GM23338 (cell line): ENCODE results near the gene FAM53A. TPM values are rescaled to one million over a fixed set of nuclear protein-coding genes. Genes with fewer than 3 reads are reported as not detected.

ENCODE experiments used
- ATAC-seq: fragments of 200-7000 bp; cut with Tn5 transposase; 3 replicates; pipeline ENCODE4 v1.9.1; 2020
- DNase-seq: peaks from one replicate; pipeline ENCODE4 v3.0.0-alpha.2; 2015; ENCODE audit warnings: low spot score
- H2AFZ ChIP-seq: fragments of 200-600 bp; sonication (generic); 2 replicates; pipeline ENCODE4 v1.8.0; 2016; ENCODE audit warnings: antibody characterized with exemption, mild to moderate bottlenecking, moderate library complexity
- H3F3A ChIP-seq: fragments of 200-600 bp; sonication (generic); replicated peaks from 2 replicates; pipeline ENCODE4 v1.8.0; 2017; ENCODE audit warnings: antibody characterized with exemption, mixed run types, low read depth
- H3K27ac ChIP-seq: fragments of 200-600 bp; sonication (generic); 2 replicates; pipeline ENCODE4 v1.6.1; 2016; ENCODE audit warnings: low read depth
- H3K27me3 ChIP-seq: fragments of 200-600 bp; sonication (generic); 2 replicates; pipeline ENCODE4 v1.8.0; 2016; ENCODE audit warnings: mild to moderate bottlenecking, mixed run types, moderate library complexity; ENCODE audit not compliant: insufficient read depth
- H3K36me3 ChIP-seq: fragments of 200-600 bp; sonication (generic); 2 replicates; pipeline ENCODE4 v1.8.0; 2016; ENCODE audit warnings: mild to moderate bottlenecking; ENCODE audit not compliant: insufficient read depth
- H3K4me1 ChIP-seq: fragments of 200-600 bp; sonication (generic); 2 replicates; pipeline ENCODE4 v1.8.0; 2016; ENCODE audit warnings: mild to moderate bottlenecking, moderate library complexity; ENCODE audit not compliant: insufficient read depth
- H3K4me2 ChIP-seq: fragments of 200-600 bp; sonication (generic); 2 replicates; pipeline ENCODE4 v1.7.1; 2017; ENCODE audit warnings: mixed run types
- H3K4me3 ChIP-seq: fragments of 200-600 bp; sonication (generic); 2 replicates; pipeline ENCODE4 v1.6.1; 2016; ENCODE audit warnings: mixed run types
- H3K79me2 ChIP-seq: fragments of 200-600 bp; sonication (generic); replicated peaks from 2 replicates; pipeline ENCODE4 v1.8.0; 2017; ENCODE audit warnings: mild to moderate bottlenecking; ENCODE audit not compliant: insufficient read depth
- H3K9me2 ChIP-seq: fragments of 200-600 bp; sonication (generic); 2 replicates; pipeline ENCODE4 v1.8.0; 2017; ENCODE audit not compliant: insufficient read depth
- H4K20me1 ChIP-seq: fragments of 200-600 bp; sonication (generic); replicated peaks from 2 replicates; pipeline ENCODE4 v1.8.0; 2017; ENCODE audit warnings: mild to moderate bottlenecking; ENCODE audit not compliant: insufficient read depth
- H3K27ac Mint-ChIP-seq: 2 replicates; pipeline ENCODE4 v1.8.0; 2020; ENCODE audit warnings: inconsistent platforms, mild to moderate bottlenecking, moderate library complexity, mixed read lengths
- H3K27me3 Mint-ChIP-seq: 3 replicates; pipeline ENCODE4 v1.8.0; 2022; ENCODE audit warnings: low read depth, mild to moderate bottlenecking, moderate library complexity, mixed read lengths, inconsistent platforms; ENCODE audit not compliant: insufficient read depth, poor library complexity
- H3K36me3 Mint-ChIP-seq: 3 replicates; pipeline ENCODE4 v1.8.0; 2021; ENCODE audit warnings: low read depth, mild to moderate bottlenecking, inconsistent platforms, moderate library complexity, mixed read lengths
- H3K4me1 Mint-ChIP-seq: 3 replicates; pipeline ENCODE4 v1.8.0; 2020; ENCODE audit warnings: mild to moderate bottlenecking, inconsistent platforms, mixed read lengths
- H3K4me3 Mint-ChIP-seq: 3 replicates; pipeline ENCODE4 v1.8.0; 2021; ENCODE audit warnings: moderate library complexity, mild to moderate bottlenecking, inconsistent platforms, mixed read lengths
- H3K9me3 Mint-ChIP-seq: 3 replicates; pipeline ENCODE4 v1.8.0; 2020; ENCODE audit warnings: moderate library complexity, mild to moderate bottlenecking, inconsistent platforms, mixed read lengths
- CREB1 ChIP-seq: fragments of 250-450 bp; sonication (Bioruptor Pico); IDR thresholded peaks from 2 replicates; pipeline ENCODE4 v1.5.0; 2020; ENCODE audit warnings: low read depth, mild to moderate bottlenecking, moderate library complexity
- CTCF ChIP-seq, 2 experiments: fragments of 200-600 bp in 1 of 2; sonication (generic) in 1 of 2; conservative IDR thresholded peaks; 2 replicates each; pipeline versions ENCODE4 v1.5.1 to v1.6.1; 2016 to 2017; ENCODE audit warnings: antibody characterized with exemption in 2 of 2, low read depth in 2 of 2, mild to moderate bottlenecking in 2 of 2, moderate library complexity in 1 of 2
- EZH2 ChIP-seq: fragments of 200-600 bp; sonication (generic); IDR thresholded peaks from one replicate; pipeline ENCODE4 v1.8.0; 2017; ENCODE audit warnings: antibody characterized with exemption, mild to moderate bottlenecking, low read depth; ENCODE audit not compliant: unreplicated experiment
- EZH2phosphoT487 ChIP-seq: fragments of 200-600 bp; sonication (generic); IDR thresholded peaks from one replicate; pipeline ENCODE4 v1.8.1; 2018; ENCODE audit warnings: antibody characterized with exemption; ENCODE audit not compliant: unreplicated experiment
- JUNB ChIP-seq: IDR thresholded peaks from one replicate; pipeline ENCODE4 v1.6.1; 2016; ENCODE audit warnings: antibody characterized with exemption; ENCODE audit not compliant: unreplicated experiment
- NANOG ChIP-seq: IDR thresholded peaks from 2 replicates; pipeline ENCODE4 v1.6.1; 2016; ENCODE audit warnings: antibody characterized with exemption, borderline replicate concordance
- POLR2AphosphoS5 ChIP-seq: IDR thresholded peaks from 2 replicates; pipeline ENCODE4 v1.6.1; 2016; ENCODE audit warnings: antibody characterized with exemption, low read depth
- STAT1 ChIP-seq: IDR thresholded peaks from one replicate; pipeline ENCODE4 v1.6.1; 2016; ENCODE audit warnings: antibody characterized with exemption; ENCODE audit not compliant: unreplicated experiment
- ZNF114 ChIP-seq: fragments of 250-450 bp; sonication (Bioruptor Pico); IDR thresholded peaks from 2 replicates; pipeline ENCODE4 v1.5.0; 2020; ENCODE audit warnings: mild to moderate bottlenecking, moderate library complexity
- ZNF331 ChIP-seq: fragments of 250-450 bp; sonication (Bioruptor Pico); IDR thresholded peaks from 2 replicates; pipeline ENCODE4 v1.5.0; 2020; ENCODE audit warnings: low read depth, mild to moderate bottlenecking, moderate library complexity
- polyA plus RNA-seq: library from polyadenylated mRNA; unstranded; fragments of >200 nt; fragmentation: Nextera tagmentation; extraction: Ambion mirVana; gene quantifications from 2 replicates; pipeline ENCODE4 v1.2.1, GENCODE V29; 2016
- total RNA-seq: library from RNA; depleted of rRNA; stranded (reverse); fragments of >200 nt; shearing (Covaris generic); gene quantifications from 2 replicates; pipeline ENCODE4 v1.2.3, GENCODE V29; 2014
- TF ChIP-seq, protein P1 (sequence below): IDR thresholded peaks from 2 replicates; pipeline ENCODE4 v1.6.1; 2016; ENCODE audit warnings: antibody characterized with exemption
- TF ChIP-seq, protein P2 (sequence below): IDR thresholded peaks from one replicate; pipeline ENCODE4 v1.6.1; 2018; ENCODE audit warnings: antibody characterized with exemption; ENCODE audit not compliant: unreplicated experiment
- TF ChIP-seq, protein P3 (sequence below): fragments of 250-450 bp; sonication (Bioruptor Pico); IDR thresholded peaks from 2 replicates; pipeline ENCODE4 v1.5.0; 2020; ENCODE audit warnings: mild to moderate bottlenecking, moderate library complexity

FAM53A gene
- total and polyA plus RNA-seq, 2 experiments from 2014 or later, result 1.1 to 3.1 TPM

- Mint-ChIP-seq H3K9me3 (no peaks in the 10 kb centered on the region; the same call in 2 of the 3 replicates), H3K27me3 (peaks cover 4% of the 10 kb centered on the region)
- ATAC-seq, result no peak
Observed at GRCh38 chr4:1658581-1658980, 25.5 kb downstream of the FAM53A start.

More at GRCh38 chr4:1658581-1658980, 25.5 kb downstream of the FAM53A start:
- no peak overlapping the region for H3K4me3 Mint-ChIP-seq
- DNase-seq, result no peak
- Histone ChIP-seq H3K9me2 (no peaks in the 10 kb centered on the region), H3K79me2 (no peaks in the 10 kb centered on the region), H3K4me1 (no peaks in the 10 kb centered on the region), H3K36me3 (no peaks in the 10 kb centered on the region), H3F3A (no peaks in the 10 kb centered on the region), H2AFZ (no peak overlapping the region), H3K4me2 (no peak overlapping the region), H3K27me3 (no peaks in the 10 kb centered on the region), H4K20me1 (no peaks in the 10 kb centered on the region), H3K27ac (no peak overlapping the region), H3K4me3 (no peak overlapping the region)
- H3K36me3 Mint-ChIP-seq, result no peaks in the 10 kb centered on the region
- TF ChIP-seq POLR2AphosphoS5 (no peak), EZH2phosphoT487 (no peak), CTCF (conservative IDR thresholded peaks at IDR 0.05; ENCODE audit: low read depth in 2 of 2) (no peak), CREB1 (CRISPR knock-in tag) (no peak), NANOG (no peak), ZNF331 (CRISPR knock-in tag) (no peak), JUNB (no peak), EZH2 (no peak), STAT1 (no peak), ZNF114 (CRISPR knock-in tag) (no peak)
- TF ChIP-seq, protein P1, sequence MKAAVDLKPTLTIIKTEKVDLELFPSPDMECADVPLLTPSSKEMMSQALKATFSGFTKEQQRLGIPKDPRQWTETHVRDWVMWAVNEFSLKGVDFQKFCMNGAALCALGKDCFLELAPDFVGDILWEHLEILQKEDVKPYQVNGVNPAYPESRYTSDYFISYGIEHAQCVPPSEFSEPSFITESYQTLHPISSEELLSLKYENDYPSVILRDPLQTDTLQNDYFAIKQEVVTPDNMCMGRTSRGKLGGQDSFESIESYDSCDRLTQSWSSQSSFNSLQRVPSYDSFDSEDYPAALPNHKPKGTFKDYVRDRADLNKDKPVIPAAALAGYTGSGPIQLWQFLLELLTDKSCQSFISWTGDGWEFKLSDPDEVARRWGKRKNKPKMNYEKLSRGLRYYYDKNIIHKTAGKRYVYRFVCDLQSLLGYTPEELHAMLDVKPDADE, result no peak
- TF ChIP-seq, protein P2, sequence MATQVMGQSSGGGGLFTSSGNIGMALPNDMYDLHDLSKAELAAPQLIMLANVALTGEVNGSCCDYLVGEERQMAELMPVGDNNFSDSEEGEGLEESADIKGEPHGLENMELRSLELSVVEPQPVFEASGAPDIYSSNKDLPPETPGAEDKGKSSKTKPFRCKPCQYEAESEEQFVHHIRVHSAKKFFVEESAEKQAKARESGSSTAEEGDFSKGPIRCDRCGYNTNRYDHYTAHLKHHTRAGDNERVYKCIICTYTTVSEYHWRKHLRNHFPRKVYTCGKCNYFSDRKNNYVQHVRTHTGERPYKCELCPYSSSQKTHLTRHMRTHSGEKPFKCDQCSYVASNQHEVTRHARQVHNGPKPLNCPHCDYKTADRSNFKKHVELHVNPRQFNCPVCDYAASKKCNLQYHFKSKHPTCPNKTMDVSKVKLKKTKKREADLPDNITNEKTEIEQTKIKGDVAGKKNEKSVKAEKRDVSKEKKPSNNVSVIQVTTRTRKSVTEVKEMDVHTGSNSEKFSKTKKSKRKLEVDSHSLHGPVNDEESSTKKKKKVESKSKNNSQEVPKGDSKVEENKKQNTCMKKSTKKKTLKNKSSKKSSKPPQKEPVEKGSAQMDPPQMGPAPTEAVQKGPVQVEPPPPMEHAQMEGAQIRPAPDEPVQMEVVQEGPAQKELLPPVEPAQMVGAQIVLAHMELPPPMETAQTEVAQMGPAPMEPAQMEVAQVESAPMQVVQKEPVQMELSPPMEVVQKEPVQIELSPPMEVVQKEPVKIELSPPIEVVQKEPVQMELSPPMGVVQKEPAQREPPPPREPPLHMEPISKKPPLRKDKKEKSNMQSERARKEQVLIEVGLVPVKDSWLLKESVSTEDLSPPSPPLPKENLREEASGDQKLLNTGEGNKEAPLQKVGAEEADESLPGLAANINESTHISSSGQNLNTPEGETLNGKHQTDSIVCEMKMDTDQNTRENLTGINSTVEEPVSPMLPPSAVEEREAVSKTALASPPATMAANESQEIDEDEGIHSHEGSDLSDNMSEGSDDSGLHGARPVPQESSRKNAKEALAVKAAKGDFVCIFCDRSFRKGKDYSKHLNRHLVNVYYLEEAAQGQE, result no peak
- TF ChIP-seq, protein P3, sequence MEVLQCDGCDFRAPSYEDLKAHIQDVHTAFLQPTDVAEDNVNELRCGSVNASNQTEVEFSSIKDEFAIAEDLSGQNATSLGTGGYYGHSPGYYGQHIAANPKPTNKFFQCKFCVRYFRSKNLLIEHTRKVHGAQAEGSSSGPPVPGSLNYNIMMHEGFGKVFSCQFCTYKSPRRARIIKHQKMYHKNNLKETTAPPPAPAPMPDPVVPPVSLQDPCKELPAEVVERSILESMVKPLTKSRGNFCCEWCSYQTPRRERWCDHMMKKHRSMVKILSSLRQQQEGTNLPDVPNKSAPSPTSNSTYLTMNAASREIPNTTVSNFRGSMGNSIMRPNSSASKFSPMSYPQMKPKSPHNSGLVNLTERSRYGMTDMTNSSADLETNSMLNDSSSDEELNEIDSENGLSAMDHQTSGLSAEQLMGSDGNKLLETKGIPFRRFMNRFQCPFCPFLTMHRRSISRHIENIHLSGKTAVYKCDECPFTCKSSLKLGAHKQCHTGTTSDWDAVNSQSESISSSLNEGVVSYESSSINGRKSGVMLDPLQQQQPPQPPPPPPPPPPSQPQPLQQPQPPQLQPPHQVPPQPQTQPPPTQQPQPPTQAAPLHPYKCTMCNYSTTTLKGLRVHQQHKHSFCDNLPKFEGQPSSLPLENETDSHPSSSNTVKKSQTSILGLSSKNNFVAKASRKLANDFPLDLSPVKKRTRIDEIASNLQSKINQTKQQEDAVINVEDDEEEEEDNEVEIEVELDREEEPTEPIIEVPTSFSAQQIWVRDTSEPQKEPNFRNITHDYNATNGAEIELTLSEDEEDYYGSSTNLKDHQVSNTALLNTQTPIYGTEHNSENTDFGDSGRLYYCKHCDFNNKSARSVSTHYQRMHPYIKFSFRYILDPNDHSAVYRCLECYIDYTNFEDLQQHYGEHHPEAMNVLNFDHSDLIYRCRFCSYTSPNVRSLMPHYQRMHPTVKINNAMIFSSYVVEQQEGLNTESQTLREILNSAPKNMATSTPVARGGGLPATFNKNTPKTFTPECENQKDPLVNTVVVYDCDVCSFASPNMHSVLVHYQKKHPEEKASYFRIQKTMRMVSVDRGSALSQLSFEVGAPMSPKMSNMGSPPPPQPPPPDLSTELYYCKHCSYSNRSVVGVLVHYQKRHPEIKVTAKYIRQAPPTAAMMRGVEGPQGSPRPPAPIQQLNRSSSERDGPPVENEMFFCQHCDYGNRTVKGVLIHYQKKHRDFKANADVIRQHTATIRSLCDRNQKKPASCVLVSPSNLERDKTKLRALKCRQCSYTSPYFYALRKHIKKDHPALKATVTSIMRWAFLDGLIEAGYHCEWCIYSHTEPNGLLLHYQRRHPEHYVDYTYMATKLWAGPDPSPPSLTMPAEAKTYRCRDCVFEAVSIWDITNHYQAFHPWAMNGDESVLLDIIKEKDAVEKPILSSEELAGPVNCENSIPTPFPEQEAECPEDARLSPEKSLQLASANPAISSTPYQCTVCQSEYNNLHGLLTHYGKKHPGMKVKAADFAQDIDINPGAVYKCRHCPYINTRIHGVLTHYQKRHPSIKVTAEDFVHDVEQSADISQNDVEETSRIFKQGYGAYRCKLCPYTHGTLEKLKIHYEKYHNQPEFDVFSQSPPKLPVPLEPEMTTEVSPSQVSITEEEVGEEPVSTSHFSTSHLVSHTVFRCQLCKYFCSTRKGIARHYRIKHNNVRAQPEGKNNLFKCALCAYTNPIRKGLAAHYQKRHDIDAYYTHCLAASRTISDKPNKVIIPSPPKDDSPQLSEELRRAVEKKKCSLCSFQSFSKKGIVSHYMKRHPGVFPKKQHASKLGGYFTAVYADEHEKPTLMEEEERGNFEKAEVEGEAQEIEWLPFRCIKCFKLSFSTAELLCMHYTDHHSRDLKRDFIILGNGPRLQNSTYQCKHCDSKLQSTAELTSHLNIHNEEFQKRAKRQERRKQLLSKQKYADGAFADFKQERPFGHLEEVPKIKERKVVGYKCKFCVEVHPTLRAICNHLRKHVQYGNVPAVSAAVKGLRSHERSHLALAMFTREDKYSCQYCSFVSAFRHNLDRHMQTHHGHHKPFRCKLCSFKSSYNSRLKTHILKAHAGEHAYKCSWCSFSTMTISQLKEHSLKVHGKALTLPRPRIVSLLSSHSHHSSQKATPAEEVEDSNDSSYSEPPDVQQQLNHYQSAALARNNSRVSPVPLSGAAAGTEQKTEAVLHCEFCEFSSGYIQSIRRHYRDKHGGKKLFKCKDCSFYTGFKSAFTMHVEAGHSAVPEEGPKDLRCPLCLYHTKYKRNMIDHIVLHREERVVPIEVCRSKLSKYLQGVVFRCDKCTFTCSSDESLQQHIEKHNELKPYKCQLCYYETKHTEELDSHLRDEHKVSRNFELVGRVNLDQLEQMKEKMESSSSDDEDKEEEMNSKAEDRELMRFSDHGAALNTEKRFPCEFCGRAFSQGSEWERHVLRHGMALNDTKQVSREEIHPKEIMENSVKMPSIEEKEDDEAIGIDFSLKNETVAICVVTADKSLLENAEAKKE (CRISPR knock-in tag), result no peak
- H3K4me1 Mint-ChIP-seq, result peaks cover 4% of the 10 kb centered on the region
- H3K27ac Mint-ChIP-seq, result no peak overlapping the region
